GM03348 (cell line): ENCODE results near the gene UBE3C.
A peak's percentile ranks its signal among the peaks of the same experiment; 100 is the strongest.
"Not testable (repeated sequence)": the region's sequence is repeated elsewhere in the genome, so short reads cannot be mapped to it uniquely, and the experiment has no call there.

Source experiments
- DNase-seq: peaks from one replicate; pipeline ENCODE4 v3.0.0; 2012; ENCODE audit warnings: low spot score

The UBE3C gene

DNA sequence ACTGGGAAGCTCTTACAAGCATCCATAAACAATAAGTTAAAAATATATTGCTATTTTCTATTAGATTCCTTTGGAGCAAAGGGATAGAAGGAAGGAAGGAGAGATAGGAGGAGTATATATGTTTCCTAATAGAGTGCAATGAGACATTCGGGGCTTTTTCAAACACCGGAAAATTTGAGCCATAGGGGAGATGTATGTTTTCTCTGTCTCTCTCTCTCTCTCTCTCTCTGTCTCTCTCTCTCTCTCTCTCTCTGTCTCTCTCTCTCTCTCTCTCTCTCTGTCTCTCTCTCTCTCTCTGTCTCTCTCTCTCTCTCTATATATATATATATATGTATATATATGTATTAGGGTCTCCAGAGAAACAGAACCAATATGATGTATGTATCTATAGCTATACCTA is 7.9 kb upstream of the UBE3C start:
- not testable (repeated sequence) for DNase-seq

DNA sequence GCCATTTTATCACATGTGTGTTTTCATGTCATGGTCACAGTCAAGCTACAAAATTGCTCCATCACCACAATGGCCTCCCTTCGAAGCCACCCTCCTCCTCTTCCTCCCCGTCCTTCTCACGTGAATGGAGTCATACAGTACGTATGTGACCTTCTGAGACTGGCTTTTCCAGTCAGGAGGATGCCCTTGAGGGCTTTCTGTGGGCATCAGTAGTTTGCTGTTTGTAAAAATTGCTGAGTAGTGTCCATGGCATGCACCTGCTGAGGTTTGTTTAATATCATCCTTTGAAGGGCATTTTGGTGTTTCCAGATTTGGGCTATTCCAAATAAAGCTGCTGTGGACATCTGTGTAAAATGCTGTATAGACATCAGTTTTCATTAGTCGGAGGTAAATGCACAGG is 5.9 kb upstream of the UBE3C start:
- DNase-seq, result no peak

DNA sequence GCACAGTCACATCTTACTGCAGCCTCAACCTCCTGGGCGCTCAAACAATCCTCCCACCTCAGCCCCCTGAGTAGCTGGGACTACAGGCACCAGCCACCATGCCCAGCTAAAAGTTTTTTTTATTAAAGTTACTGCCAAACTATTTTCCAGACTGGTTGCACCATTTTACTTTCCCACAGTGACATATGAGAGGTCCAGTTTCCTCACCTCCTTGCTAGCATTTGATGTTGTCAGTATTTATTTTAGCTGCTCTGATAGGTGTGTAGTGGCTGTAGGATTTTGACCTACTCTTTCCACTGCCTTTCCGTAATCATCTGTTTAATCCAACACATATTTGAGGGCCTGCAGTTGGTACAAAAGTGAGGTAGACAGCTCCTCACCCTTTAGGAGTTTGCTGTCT is 5.4 kb upstream of the UBE3C start:
- no peak for DNase-seq

DNA sequence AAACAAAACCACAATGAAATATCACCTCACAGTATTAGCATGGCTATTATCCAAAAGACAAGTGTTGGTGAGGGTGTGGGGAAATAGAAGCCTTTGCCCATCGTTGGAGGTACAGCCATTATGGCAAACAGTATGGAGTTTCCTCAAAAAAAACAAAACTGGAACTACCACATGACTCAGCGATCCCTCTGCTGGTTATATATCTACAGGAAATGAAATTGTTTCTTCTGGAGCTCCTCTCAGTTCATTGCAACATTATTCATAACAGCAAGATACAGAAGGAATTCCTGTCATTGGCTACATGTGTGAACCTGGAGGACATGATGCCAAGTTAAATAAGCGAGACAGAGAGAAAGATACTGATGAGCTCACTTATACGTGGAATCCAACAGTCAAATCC is 2.4 kb upstream of the UBE3C start:
- peak; percentile 76 for DNase-seq

DNA sequence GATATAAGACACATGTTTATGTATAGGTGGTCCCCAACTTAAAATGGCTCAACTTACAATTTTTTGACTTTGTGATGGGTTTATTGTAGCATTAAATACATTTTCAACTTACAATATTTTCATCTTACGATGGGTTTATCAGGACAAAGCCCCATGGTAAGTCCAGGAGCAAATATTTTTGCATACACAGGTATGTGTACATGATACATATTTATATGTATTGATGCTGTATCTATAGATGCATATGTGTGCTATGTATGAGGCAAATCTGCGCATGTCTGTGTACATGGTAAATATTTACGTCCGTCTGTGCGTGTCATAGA is 664 bp upstream of the UBE3C start:
- no peak for DNase-seq

DNA sequence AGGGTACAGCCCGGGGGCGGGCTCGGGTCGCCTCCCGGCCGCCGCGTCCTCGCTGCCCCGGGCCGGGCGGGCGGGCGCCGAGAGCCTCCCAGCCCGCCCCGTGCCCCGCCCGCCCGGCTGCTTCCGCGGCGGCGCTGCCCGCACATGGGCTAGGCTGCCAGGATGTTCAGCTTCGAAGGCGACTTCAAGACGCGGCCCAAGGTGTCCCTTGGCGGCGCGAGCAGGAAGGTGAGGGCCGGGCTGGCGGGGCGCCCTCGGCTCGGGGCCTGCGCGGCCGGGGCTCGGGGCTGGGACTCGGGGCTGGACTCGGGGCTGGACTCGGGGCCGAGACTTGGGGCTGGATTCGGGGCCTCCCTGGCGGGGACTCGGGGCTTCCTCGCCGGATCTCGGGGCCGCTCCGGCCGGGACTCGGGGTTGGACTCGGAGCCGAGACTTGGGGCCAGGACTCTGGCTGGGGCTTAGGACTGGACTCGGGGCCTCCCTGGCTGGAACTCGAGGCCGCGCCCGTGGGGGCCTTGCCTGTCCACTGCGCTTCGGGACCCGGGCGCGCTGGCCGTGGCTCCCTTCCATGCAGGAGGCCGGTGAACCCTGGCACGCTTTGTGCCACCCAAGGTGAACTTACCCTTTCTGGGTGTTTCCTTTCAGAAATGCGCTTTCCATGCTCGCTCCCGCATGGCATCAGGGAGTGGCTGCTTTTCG is 534 bp downstream of the UBE3C start:
- peak; percentile 88 for DNase-seq

DNA sequence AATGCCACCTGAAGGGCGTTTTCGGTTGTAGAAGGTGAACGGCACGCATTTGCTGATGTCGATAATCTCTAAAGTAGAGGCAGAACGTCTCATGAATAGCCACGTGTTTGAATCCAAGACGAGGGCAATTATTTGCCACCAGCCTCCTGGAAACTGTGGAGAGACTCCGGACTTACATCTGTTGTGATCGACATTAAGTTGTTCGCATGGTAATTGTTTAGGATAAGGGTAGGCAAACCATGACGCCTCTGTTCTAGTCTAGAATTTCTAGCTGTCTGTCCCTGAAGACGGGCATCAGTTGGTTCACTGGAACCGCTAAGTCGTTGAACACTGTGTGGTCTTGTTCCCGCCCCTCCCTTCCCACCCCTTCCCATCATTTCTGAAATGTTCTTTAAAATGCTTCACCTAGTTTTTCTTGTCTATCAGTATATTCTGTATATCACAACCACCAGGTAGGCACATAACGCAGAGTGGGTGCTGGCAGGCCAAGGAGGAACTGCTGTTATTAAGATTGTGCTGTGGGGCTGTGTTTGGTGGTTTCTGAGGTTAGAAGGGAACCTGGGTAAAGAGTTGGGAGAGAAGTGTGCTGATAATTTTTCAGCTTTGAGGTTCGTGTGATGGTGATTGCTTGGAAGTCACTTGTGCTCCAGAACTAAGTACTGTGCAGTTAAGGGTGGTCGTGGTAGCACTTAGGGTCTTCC is 1.2 kb downstream of the UBE3C start:
- DNase-seq, result no peak

DNA sequence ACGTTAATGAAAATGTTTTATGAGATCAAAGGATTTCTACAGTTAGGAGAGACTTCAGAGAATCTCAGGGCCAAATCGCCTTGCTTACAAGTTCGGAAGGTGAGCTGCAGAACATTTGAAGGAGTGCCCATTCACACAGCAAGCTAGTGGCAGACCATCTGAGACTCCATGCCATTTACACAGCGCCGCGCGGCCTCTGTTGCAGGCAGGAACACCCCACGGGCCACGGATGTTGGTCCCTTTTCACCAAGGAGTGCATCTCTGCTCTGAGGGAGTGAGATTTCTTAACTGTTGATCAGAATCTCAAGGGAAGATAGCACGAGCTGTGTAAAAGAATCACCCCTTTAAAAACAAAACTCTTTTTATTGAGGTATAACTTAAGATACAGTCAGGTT is 1.8 kb downstream of the UBE3C start:
- DNase-seq, result no peak

DNA sequence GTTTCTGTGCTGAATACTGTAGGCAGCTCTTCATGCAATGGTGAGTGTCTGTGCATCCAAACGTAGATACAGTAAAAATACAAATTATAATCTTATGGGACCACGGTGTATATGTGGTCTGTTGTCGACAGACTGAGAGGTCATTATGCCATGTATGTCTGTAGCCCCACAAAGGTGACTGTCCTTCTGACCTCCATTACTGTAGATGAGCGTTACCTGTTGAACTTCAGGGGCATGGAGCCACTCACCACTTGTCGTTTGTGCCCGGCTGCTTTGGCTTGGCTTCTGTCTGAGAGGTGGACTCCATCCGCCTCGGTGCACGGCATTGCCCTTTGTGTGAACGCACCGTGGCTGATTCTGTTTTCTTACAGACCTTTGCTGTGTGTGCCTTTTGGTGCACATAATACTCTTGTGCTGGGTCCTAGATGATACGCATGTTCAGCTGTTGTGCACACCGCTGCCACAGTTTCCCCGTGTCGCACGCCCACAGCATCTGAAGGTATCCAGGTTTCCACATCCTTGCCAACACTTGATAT is 2.9 kb downstream of the UBE3C start:
- DNase-seq, result no peak

DNA sequence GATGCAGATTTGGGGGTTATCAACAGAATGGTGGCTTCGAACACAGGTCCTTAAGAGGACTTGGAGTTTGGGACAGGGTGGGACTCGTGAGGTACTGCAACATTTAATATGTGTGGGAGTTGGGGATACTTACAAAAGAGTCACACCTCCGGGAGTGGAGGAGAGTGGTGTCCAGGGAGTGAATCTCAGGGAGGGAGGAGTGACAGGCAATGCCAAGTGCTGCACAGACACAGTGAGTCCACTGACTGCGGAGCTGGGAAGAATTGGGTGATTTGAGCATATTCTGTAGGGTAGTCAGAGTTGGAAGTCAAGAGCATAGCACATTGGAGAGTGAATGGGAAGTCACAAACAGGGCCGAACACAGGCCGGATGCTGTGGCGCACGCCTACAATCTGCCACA is 5.1 kb downstream of the UBE3C start:
- DNase-seq, result no peak

DNA sequence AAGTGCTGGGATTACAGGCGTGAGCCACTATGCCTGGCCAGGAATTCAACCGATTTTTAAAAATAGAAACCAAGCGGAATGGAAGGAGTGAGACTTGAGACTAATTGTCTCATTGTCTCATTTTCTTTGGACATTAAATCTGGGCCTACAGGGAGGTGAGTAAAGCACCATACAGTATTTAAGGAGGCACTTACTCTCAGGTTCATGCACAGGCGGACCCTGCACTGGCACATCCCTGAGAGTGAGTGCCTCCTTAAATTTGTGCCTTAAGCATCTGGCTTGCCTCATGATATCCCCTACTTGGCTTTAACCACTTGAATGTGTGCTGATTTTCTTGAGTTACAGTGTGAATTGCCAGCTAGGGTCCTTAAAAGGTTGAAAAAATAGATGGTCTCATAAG is 10.6 kb downstream of the UBE3C start:
- no peak for DNase-seq

DNA sequence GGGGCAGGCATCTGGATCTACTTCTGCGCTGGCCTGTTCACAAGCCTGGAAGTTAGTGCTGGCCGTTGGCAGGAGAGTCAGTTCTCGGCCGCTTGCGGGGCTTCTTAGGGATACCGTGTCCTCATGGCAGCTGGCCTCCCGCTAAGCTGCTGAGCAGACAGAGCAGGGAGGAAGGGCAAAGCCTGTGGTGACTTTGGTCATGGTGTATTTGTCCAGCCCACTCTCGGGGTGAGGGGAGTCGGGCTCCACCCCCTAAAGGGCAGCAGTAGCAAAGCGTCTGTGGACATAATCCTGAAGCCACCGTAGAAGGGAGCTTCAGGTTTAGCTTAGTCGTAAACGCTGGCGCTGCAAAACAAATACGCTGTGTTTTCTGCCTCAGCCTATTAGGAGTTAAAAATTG is 12.2 kb downstream of the UBE3C start:
- peak; percentile 20 for DNase-seq

DNA sequence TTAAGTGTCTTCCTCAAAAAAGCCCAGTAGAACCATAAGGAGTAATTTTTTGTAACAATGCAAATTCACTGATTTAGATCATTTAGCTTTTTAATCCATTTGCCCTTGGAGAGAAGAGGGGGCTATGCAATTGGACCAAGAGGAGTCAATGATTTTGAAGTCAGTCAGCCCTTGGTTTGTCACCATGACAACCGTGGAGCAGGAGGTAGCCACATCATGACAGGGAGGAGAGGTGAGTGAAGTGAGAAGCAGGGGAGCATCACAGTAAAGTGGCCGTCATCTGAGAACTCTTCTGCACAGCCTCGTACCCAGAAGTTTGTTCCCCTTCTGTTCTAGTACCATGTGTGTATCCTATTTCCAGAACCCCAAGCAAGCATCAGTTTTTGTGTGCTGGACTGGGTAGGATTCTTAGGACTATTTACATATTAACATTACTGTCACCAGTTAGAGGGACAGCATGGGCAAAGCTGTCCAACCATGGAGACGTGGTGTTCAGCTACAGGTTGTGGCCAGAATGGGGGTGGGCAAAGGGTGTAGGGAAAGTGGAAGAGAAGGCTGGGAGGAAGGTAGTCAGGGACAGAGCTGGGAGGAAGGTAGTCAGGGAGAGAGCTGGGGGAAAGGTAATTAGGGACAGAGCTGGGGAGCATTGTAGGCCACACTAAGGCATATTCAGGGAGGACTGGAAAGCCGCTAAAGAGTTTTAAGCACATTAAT is 13.1 kb downstream of the UBE3C start:
- no peak for DNase-seq

DNA sequence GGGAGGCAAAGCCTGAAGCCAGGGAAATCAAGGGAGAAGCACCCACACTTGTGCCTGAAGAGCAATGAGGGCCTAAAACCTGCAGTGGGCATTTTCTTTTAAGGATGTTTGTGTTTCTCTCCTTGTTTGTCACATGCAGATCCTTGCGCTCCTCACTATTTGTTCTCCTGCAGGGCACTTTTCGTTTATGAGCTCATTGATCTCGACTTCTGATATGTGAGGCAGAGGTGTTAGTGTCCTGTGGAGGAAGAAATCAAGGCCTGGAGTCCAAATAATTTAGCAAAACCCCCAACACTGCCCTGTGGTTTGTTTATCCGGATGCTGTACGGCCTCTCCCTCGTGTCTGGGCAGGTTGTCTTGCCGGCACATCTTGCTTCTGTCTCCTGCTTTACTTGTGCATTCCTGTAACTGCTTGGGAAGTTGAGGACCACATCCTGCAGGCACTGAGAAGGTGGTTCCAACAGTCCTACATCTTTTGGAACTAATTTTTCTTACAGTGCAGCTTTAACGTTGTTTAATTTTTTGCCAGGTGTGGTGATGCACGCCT is 13.7 kb downstream of the UBE3C start:
- no peak for DNase-seq

DNA sequence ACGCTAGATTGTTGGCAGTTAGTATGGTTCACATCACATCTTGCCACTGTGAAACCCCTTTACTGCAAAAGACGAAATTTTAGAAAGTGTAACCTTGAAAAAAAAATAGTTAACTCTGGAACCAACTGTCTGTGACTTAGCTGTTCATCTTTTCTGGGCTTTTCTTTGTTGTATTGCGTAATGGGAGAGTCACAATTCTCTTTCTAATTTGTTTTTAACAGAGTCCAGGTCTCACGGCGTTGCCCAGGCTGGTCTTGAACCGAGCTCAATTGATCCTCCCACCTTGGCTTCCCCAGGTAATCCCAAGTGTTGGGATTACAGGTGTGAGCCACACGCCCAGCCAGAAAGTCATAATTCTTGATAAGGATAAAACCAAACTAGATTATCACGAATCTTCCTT is 14.5 kb downstream of the UBE3C start:
- no peak for DNase-seq

DNA sequence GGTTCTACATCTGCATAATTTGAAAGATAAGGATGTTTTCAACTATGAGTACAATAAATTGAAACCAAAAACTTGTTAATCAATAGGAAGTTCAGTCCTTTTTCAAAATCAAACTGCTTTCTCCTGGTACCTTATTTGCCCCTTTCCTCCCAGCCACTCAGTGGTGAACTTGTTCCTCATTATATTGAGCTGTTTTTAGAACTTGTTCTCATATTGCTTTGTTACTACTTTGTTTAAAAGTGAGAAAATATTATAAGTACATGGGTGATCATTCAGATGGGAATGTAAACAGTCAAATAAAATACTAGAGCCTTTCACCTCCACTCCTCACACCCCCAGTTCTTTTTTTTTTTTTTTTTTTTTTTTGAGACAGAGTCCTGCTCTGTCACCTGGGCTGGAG is 17.2 kb downstream of the UBE3C start:
- DNase-seq, result no peak

DNA sequence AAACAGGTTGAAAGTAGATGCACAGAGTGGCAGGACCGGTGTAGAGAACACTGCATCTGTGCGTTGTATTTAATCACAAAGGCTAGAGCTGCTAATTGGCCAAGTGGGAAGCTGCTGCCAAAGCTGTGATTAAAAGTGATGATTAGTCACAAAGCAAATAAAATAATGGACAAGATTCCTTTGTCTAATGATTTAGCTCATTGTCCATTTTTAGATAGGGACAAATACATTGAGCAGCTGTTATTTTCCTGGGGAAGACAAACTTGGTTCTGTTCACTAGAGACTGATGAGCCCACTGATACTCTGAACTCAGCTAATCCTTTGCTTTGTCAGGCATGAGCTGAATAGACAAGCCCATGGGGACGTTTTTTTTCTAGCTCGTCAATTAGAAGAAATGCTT is 19.7 kb downstream of the UBE3C start:
- no peak for DNase-seq

DNA sequence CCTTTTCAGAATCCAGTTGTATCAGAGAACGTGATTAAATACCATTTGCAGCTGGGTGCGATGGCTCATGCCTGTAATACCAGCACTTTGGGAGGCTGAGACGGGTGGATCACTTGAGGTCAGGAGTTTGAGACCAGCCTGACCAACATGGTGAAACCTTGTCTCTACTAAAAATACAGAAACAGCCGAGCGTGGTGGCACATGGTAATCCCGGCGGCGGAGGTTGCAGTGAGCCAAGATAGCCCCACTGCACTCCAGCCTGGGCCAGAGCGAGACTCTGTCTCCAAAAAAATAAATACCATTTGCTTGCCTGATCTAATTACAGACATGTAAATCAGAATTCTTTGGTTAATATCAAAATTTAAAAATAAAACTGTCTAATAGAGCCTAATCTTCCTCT is 20.8 kb downstream of the UBE3C start:
- not testable (repeated sequence) for DNase-seq

DNA sequence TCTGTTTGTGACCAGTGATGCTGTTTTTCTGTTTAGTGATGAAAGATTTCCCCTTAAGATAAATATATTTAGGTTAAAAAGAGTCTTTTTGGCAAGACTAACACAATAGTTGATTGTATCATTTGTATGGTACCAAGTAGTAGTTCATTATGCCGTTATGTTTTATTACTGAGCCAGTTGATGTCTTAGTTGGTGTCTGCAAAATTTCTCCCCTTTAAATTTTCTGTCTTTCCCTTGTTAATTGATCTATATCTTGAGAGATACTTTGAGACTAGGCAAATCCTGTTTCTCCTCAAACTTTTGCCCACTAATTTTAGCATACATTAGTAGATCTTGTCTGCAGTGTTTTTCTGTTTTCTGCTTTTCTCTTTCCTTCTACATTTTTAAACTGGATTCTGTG is 21.7 kb downstream of the UBE3C start:
- no peak for DNase-seq

DNA sequence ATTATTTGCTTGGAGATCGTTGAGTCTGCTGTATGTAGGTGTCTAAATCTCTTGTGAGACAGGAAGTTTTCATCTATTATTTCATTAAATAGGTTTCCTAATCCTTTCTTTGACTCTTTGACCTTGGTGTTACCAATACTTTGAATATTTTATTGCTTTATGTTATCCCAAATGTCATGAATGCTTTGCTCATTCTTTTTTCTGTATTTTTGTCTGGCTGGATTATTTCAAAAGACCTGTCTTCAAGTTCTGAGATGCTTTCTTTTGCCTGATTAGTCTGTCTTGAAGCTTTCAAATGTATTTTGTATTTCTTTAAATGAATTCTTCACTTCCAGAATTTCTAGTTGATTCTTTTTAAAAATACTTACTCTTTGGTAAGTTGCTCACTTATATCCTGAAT is 27.3 kb downstream of the UBE3C start:
- no peak for DNase-seq

DNA sequence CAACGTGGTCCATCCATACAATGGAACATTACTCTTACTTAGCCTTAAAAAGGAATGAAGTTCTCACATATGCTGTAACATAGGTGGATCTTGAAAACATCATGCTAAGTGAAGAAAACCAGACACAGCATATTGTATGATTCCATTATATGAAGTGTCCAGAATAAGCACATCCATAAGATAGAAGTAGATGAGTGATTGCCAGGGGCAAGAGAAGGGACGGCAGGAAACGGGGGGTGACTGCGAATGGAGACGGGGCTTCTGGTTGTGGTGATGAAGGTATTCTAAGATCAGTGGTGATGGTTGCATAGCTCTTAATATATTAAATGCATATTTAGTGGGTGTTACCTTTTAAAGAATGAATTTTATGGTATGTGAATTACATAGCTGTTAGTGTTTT is 29.8 kb downstream of the UBE3C start:
- DNase-seq, result no peak

DNA sequence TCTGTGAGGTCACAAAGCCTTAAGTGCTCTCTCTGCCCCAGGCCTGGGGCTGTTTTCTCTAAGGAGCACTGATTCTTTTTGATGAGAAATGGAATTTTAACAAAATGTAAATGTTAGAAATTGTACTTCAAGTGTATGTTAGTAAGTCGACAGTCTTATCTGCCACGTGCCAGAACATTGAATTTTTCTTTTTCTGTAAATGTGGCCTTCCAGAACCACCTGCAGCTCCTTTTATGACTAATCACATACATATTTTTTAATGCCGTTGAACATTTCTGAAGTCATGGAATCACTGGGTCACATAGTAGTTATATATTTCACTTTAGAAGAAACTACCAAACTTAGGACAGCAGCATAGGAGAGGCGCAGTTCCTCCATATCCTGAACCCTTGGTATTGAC is 38.0 kb downstream of the UBE3C start:
- DNase-seq, result no peak

DNA sequence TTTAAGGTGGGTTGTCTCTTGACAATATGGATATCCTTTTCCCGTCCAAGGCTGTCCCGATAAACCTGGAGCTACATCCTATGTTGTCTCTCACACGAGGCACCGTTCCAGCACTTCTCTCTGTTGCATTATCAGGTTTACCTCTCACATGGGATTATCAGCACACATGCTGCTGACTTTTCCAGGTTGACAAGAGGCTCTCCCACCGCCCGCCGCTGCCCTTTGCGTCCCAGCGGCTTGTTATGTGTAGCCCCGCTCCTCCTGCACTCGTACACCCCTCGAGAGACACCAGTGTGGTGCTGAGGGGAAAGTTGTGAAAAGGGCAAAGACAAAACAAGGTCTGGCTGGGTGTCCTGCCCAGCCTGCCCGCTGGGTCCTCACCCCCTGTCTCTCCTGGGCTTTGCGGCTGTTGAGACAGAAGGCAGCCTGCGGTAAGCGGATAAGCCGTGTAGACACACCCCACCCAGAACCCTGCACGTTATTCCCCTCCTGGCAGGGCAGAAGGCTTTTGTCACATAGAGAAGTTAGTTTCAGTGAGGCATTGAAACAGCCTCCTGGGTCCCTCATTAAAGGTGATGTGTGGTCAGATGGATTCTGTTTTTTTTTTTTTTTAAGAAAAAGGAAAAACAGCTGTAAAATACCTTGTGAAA is 38.7 kb downstream of the UBE3C start:
- no peak for DNase-seq
